GM12891 (cell line): Measurements from ENCODE around the gene ALMS1.

Source experiments
- DNase-seq: peaks from one replicate; pipeline ENCODE4 v3.0.0; 2011; ENCODE audit warnings: low spot score; ENCODE audit not compliant: insufficient read length
- FAIRE-seq: peaks from 2 replicates; lab custom pipeline; 2011; peaks lifted over from hg19 to GRCh38; lab: Jason Lieb, UNC
- PAX5 ChIP-seq: IDR thresholded peaks from 2 replicates; pipeline ENCODE4 v1.6.1; 2011; ENCODE audit warnings: low read length, moderate library complexity, mild to moderate bottlenecking; ENCODE audit not compliant: insufficient read depth, severe bottlenecking
- POLR2A ChIP-seq: IDR thresholded peaks from 2 replicates; pipeline ENCODE4 v1.6.1; 2011; ENCODE audit warnings: low read depth, low read length, control low read depth
- POLR2AphosphoS5 ChIP-seq: IDR thresholded peaks from 2 replicates; pipeline ENCODE4 v1.6.1; 2011; ENCODE audit warnings: low read depth, low read length, control low read depth
- POU2F2 ChIP-seq: IDR thresholded peaks from 2 replicates; pipeline ENCODE4 v1.6.1; 2011; ENCODE audit warnings: low read depth, mild to moderate bottlenecking, control low read depth, low read length, moderate library complexity
- SPI1 ChIP-seq: IDR thresholded peaks from 2 replicates; pipeline ENCODE4 v1.6.1; 2011; ENCODE audit warnings: low read depth, low read length, control low read depth
- TAF1 ChIP-seq: IDR thresholded peaks from 2 replicates; pipeline ENCODE4 v1.6.1; 2011; ENCODE audit warnings: low read depth, low read length, control low read depth

The ALMS1 gene

GRCh38 chr2:73366060-73366459, 19.6 kb upstream of the ALMS1 start:
- DNase-seq (no peak), FAIRE-seq (no peak)
- TF ChIP-seq PAX5 (no peak), POLR2AphosphoS5 (no peak), SPI1 (no peak), POU2F2 (no peak), TAF1 (no peak), POLR2A (no peak)

DNA sequence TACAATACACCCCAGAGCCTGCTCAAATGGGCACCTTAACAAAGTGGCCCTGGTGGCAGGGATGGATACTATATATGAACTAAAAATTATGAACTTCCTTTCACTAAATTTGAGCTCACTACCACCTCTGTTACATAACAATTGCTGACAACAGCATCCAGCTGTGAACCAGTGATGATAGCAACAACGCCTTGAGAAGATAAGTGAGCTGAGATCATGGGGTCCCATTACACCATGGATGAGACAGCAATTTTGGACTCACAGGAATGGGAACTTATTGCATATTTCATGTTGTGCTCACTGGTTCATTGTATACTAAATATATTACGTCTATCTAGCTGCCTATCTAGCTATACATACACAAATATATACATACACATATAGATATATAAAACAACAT, 16.9 kb upstream of the ALMS1 start:
- no peak for DNase-seq
- no peak for TF ChIP-seq POLR2AphosphoS5
- no peak for TF ChIP-seq SPI1
- no peak for TF ChIP-seq PAX5
- TF ChIP-seq POU2F2 = no peak
- TF ChIP-seq POLR2A = no peak
- no peak for TF ChIP-seq TAF1
- no peak for FAIRE-seq

- no peak for DNase-seq
- TF ChIP-seq SPI1 (no peak), PAX5 (no peak), POLR2AphosphoS5 (no peak), TAF1 (no peak), POU2F2 (no peak)
- FAIRE-seq = no peak
These were observed 15.3 kb upstream of the ALMS1 start for GRCh38 chr2:73370348-73370747.

DNA sequence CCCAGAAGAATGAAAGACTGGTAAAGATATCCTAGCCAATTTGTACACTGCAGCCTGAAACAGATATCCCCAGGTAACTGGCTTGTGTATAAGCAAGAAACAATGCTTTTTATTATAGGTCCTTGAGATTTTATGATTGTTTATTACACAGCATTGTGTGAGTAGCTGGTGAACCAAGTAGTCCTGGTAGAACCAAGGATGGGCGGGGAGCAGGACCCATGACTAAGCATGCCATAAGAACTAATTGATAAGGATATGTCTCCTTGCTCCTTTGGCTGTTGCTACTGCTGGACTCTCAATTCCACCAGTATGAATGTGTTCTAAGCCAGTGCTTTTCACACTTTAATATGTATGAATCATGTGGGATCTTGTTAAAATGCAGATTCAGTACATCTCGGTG, 12.3 kb upstream of the ALMS1 start:
- no peak for DNase-seq
- no peak for TF ChIP-seq POLR2AphosphoS5
- FAIRE-seq = no peak

DNA sequence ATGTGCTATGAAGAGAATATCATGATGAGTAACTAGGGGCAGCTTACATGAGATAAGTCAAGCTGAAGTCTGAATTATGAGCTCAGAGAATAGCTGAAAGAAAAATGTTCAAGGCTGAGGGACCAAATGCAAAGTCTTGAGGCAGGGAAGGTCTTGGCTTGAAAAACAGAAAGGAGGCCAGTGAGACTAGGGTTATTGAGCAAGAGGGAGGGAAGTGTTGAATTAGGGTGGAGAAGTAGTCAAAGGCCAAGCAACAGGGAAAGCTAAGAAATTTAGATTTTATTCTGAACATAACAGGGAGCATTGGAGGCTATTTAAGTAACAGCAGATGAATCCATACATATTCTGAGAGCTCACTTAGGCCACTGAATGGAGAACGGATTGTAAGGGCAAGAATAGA, 11.4 kb upstream of the ALMS1 start:
- no peak for FAIRE-seq
- TF ChIP-seq POU2F2 = no peak
- no peak for TF ChIP-seq POLR2AphosphoS5
- TF ChIP-seq PAX5 = no peak
- TF ChIP-seq SPI1 = no peak
- TF ChIP-seq POLR2A = no peak
- no peak for TF ChIP-seq TAF1

GRCh38 chr2:73376681-73377080, 9.0 kb upstream of the ALMS1 start:
- FAIRE-seq = no peak
- no peak for DNase-seq
- TF ChIP-seq SPI1 (no peak), POU2F2 (no peak), POLR2AphosphoS5 (no peak), PAX5 (no peak), TAF1 (no peak), POLR2A (no peak)

More for the DNA sequence above, 11.4 kb upstream of the ALMS1 start:
- no peak for DNase-seq

DNA sequence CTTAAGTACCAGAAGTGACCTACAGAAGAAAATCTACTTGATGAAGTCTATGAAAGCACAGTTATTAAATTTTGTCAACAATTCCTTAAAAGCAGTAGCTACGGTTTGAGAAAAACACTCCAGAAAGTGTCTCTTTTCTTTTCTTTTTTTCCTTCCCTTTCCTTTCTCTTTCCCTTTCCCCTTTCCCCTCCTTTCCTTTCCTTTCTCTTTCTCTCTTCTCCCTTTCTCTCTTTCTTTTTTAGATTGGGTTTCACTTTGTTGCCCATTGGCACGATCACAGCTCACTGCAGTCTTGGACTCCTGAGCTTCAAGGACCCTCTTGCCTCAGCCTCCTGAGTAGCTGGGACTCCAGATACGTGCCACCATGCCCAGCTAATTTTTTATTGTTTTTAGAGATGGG, 2.6 kb upstream of the ALMS1 start:
- TF ChIP-seq POLR2A (no peak), POU2F2 (no peak), PAX5 (no peak), TAF1 (no peak), SPI1 (no peak), POLR2AphosphoS5 (no peak)
- no peak for FAIRE-seq
- no peak for DNase-seq

DNA sequence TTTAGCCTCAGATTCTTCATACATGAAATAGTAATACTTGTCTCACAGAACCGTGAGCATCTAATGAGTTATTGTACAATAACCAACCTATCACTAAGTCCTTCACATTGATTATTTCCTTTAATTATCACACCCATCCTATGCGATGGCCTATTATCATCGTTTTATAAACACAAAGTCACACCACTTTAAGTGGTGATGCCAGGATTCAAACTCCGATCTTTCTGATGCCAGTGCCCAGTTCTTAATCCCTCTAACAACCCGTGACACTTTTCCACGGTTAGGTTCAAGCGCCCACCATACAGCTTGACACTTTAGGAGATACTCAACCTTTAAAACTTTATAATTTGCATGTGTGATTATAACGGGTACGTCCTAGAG, 523 bp upstream of the ALMS1 start:
- FAIRE-seq = no peak
- no peak for TF ChIP-seq PAX5
- no peak for TF ChIP-seq POLR2A
- TF ChIP-seq POU2F2 = no peak
- no peak for TF ChIP-seq POLR2AphosphoS5
- no peak for TF ChIP-seq SPI1
- no peak for TF ChIP-seq TAF1

GRCh38 chr2:73386342-73386868, 769 bp downstream of the ALMS1 start:
- DNase-seq (no peak), FAIRE-seq (no peak)
- peak; percentile 64; the same call in 1 of the 2 replicates for TF ChIP-seq POLR2AphosphoS5
- TF ChIP-seq POU2F2 = no peak
- 0 out of 2 replicates have a peak, but pooled peaks have one; percentile 49 for TF ChIP-seq POLR2A
- no peak for TF ChIP-seq PAX5

More for the DNA sequence above, 523 bp upstream of the ALMS1 start:
- no peak for DNase-seq

DNA sequence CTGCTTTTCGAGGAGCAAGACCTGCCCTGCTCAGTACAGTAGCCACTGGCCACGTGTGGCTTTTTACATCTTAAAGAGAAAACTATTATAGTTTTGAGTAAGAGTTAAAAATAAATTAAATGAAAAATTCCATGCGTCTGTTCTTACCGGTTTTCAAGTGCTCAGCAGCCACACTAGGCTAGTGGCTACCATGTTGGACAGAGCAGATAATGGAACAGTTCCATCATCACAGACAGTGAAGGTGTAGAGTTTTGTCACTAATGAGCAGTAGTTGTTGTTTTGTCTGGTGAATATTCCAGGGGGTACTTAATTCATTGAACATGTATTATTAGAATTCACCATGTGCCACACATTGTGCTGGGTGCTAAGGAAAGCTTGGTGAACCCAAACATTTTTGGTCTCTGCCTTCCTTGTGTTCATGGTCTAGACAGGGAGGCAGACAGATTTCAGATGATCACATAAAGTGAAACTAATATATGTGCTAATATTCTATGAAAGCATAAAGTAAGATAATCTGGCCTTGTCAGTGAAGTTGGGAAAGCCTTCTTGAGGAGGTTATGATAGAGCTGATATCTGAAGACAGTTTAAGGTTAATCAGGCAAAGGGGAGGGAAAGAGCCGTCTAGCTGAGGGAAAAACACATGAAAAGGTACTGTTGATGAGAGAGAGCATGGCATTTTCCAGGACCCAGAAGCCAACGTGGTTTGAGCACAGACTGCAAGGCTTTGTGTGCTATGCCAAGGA, 1.4 kb downstream of the ALMS1 start:
- no peak for DNase-seq
- peak; percentile 23 for FAIRE-seq
- no peak for TF ChIP-seq POLR2AphosphoS5
- no peak for TF ChIP-seq SPI1
- no peak for TF ChIP-seq POU2F2
- TF ChIP-seq PAX5 = no peak
- TF ChIP-seq POLR2A = no peak
- no peak for TF ChIP-seq TAF1
